Bronchial epithelial cell (primary cell): ENCODE data around the gene COL2A1. TPM values are rescaled to one million over a fixed set of nuclear protein-coding genes. Genes with fewer than 3 reads are reported as not detected.

Experiments
- DNase-seq: peaks from one replicate; pipeline ENCODE4 v3.0.0-alpha.2; 2010; ENCODE audit warnings: low read depth
- FAIRE-seq: peaks from 2 replicates; lab custom pipeline; 2011; peaks lifted over from hg19 to GRCh38; lab: Jason Lieb, UNC
- H3K27me3 ChIP-seq: 2 replicates; pipeline ENCODE4 v1.5.1; 2011; ENCODE audit warnings: low read length; ENCODE audit not compliant: control insufficient read depth, insufficient read depth
- H3K36me3 ChIP-seq: 2 replicates; pipeline ENCODE4 v1.5.1; 2011; ENCODE audit warnings: low read length; ENCODE audit not compliant: control insufficient read depth, insufficient read depth
- H3K4me3 ChIP-seq: 2 replicates; pipeline ENCODE4 v1.5.1; 2011; ENCODE audit warnings: mild to moderate bottlenecking, low read depth, low read length, control low read depth
- total RNA-seq: library from RNA; depleted of rRNA; stranded (reverse); fragments of >200 nt; gene quantifications from 2 replicates; pipeline ENCODE4 v1.2.1, GENCODE V29; 2014
- TF ChIP-seq, protein P1 (sequence below): IDR thresholded peaks from 2 replicates; pipeline ENCODE4 v1.5.1; 2011; ENCODE audit warnings: mild to moderate bottlenecking, moderate library complexity, low read length, control low read depth, inconsistent platforms; ENCODE audit not compliant: insufficient read depth, severe bottlenecking

The COL2A1 gene
- total RNA-seq, 1 donor from 2014 or later, result under 0.01 TPM

DNA sequence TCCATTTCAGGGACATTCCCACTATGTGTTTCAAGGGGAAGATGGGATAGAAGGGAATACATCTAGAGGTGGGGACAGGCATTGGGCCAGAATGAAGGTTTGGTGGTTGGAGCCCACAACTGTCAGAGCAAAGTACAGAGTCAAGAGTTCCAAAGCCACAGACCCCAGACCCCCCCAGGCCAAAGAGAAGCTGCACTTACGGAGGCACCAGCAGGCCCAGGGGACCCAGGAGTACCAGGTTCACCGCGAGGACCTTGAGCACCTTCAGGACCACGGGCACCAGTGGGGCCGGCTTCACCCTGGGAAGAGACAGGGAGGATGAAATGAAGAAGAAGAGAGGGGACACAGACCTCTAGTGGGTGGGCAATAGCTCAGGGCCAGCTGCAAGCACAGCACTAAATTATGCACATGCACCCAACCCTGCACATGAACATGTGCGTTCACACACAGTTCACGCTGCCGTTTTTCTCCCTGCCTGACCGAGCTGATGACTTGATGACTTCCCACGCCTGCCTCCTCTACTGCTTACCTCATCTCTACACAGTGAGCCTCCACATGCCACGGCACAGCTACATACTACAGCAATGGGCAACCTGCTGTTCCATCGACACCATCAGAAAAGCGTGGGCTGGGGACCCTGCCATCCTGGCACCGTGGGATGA is 16.7 kb downstream of the COL2A1 start:
- Histone ChIP-seq H3K36me3 (no peaks in the 10 kb centered on the region), H3K27me3 (peaks cover 9% of the 10 kb centered on the region), H3K4me3 (no peak overlapping the region)
- FAIRE-seq, result no peak
- DNase-seq, result no peak
- TF ChIP-seq, protein P1, sequence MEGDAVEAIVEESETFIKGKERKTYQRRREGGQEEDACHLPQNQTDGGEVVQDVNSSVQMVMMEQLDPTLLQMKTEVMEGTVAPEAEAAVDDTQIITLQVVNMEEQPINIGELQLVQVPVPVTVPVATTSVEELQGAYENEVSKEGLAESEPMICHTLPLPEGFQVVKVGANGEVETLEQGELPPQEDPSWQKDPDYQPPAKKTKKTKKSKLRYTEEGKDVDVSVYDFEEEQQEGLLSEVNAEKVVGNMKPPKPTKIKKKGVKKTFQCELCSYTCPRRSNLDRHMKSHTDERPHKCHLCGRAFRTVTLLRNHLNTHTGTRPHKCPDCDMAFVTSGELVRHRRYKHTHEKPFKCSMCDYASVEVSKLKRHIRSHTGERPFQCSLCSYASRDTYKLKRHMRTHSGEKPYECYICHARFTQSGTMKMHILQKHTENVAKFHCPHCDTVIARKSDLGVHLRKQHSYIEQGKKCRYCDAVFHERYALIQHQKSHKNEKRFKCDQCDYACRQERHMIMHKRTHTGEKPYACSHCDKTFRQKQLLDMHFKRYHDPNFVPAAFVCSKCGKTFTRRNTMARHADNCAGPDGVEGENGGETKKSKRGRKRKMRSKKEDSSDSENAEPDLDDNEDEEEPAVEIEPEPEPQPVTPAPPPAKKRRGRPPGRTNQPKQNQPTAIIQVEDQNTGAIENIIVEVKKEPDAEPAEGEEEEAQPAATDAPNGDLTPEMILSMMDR, result no peak

DNA sequence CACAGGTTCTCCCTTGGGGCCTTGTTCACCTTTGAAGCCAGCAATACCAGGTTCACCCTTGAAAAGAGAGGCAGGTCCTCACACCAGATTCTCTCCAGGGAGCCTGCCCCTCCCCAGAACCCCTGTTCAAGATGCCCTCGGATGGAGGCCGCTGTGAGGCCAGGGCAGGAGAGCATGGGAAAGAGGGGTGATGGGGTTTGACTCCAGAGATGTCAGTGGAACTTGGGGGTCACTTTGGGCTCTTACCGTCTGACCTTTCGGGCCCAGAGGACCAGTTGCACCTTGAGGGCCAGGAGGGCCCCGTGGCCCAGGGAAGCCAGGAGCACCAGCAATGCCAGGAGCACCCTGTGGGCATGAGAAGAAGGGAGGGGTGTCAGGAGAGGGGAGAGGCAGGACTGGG is 17.4 kb downstream of the COL2A1 start:
- TF ChIP-seq, protein P1, result no peak
- no peak for DNase-seq
- Histone ChIP-seq H3K27me3 (peaks cover 14% of the 10 kb centered on the region), H3K4me3 (no peak overlapping the region), H3K36me3 (no peaks in the 10 kb centered on the region)
- FAIRE-seq, result no peak

DNA sequence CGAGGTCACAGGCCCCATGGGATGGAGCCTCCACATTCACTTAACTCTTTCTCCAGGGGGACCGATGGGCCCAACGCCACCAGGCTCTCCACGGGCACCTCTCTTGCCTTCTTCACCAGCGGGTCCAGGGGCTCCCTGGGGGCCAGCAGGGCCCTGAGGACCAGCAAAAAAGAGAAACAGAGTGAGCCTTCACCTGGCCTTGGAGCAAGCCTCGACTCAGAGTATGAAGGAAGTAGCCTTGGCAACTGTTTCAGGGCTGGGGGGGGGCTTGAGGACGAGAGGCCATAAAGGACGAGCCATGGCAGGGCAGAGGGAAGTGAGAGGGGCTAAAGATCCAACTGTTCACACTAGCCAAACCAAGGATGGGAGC is 18.0 kb downstream of the COL2A1 start:
- Histone ChIP-seq H3K36me3 (no peaks in the 10 kb centered on the region), H3K4me3 (no peak overlapping the region), H3K27me3 (peaks cover 13% of the 10 kb centered on the region)
- FAIRE-seq (no peak), DNase-seq (no peak)
- TF ChIP-seq, protein P1, result no peak

DNA sequence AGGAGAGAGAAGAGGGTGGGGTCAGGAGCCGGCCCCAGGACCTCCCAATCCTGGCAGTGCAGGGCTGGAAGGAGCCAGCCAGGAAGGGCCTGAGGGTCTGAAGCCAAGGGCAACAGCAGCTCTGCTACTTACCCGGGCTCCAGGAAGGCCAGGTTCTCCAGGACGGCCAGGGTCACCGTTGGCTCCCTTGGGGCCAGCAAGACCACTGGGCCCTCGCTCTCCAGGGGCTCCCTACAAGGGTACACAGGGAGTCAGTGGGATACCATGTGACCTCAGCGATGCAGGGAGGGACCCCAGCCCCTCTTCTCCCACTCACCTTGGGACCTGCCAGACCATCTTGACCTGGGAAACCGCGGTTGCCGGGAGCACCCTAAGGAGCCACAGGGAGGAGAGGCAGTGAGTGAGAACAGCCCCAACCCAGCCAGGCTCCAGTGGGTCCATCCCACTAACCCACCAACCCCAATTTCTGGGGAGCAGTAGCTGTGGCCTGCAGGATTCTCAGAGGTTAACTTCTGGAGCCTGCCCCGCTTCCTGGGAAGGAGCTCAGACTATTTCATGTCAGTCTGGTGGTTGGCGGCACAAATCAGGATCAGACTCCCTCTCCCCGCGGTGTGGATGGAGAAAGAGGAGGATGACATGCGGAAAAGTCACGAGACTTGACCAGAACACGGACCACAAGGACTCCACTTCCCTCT is 18.5 kb downstream of the COL2A1 start:
- FAIRE-seq (no peak), DNase-seq (no peak)
- no peaks in the 10 kb centered on the region for H3K36me3 ChIP-seq
- no peak overlapping the region for H3K4me3 ChIP-seq
- peaks cover 14% of the 10 kb centered on the region for H3K27me3 ChIP-seq
- TF ChIP-seq, protein P1, result no peak

DNA sequence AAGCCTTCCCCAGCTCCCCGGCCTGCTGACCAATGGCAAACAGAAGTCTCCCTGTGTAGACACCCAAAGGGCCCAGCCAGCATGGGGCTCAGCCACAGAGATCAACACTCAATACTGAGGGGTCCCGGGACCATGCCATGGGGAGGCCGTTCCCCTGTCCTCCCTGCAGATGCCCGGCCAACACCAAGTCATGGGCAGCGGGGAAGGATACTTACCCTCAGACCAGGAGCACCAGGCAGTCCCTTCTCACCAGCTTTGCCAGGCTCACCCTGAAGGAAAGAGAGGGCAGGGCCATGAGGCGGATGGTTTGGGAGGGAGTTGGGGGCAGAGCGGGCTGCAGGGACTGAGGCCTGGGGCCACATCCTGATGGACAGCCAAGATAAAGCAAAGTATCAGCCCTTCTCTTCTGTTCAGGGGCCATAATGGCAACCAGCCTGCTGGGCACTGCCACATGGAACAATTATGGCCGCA is 19.9 kb downstream of the COL2A1 start:
- DNase-seq (no peak), FAIRE-seq (no peak)
- Histone ChIP-seq H3K27me3 (peaks cover 14% of the 10 kb centered on the region), H3K36me3 (no peaks in the 10 kb centered on the region), H3K4me3 (no peak overlapping the region)
- TF ChIP-seq, protein P1, result no peak
